GM19324 (cell line): ENCODE results near the gene TMEM273.

Experiments
- ATAC-seq: cut with Tn5 transposase; IDR thresholded peaks from one replicate; pipeline ENCODE4 v1.9.1; 2021; ENCODE audit warnings: mild to moderate bottlenecking, moderate library complexity; ENCODE audit not compliant: unreplicated experiment, low FRiP score

Gene TMEM273

DNA sequence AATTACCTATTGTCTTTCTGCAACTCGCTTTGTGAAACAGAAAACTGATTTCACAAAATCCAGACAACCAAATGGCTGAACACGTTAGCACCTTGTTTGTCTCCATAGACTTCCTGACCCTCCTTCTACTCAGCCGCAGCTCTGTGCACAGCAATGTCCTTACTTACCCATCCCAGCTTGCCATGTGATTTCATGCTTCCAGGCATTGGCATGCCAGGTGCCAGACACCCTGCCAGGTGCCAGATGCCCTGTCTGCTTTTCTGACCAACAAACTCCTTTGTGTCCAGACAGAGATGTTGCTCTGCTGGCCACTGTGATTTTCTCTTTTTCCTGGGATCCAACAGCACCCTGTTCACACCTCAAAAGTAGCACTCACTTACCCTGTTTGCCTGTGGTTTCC is 38.3 kb downstream of the TMEM273 start:
- no peak for ATAC-seq

- ATAC-seq: no peak
These were observed 44.0 kb downstream of the TMEM273 start for GRCh38 chr10:49144058-49144720.

DNA sequence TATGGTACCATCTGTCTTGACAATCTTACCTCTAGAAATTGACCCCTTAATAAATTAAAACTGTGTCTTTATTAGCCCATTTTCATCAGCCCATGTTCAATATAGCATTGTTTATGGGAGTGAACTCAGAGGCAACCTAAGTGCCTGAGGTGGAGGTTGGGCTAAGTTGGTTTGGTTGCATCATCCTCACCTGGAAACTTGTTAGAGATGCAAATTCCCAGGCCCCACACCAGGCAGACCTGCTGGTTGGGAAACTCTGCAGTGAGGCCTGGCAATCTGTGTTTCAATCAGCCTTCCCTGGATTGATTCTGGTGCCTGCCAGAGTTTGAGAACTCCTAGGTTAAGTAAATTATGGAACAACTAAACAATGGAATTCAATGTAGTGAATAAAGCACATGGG is 44.9 kb downstream of the TMEM273 start:
- ATAC-seq: no peak

GRCh38 chr10:49141541-49142332 is 46.5 kb downstream of the TMEM273 start:
- ATAC-seq: peak; percentile 43

DNA sequence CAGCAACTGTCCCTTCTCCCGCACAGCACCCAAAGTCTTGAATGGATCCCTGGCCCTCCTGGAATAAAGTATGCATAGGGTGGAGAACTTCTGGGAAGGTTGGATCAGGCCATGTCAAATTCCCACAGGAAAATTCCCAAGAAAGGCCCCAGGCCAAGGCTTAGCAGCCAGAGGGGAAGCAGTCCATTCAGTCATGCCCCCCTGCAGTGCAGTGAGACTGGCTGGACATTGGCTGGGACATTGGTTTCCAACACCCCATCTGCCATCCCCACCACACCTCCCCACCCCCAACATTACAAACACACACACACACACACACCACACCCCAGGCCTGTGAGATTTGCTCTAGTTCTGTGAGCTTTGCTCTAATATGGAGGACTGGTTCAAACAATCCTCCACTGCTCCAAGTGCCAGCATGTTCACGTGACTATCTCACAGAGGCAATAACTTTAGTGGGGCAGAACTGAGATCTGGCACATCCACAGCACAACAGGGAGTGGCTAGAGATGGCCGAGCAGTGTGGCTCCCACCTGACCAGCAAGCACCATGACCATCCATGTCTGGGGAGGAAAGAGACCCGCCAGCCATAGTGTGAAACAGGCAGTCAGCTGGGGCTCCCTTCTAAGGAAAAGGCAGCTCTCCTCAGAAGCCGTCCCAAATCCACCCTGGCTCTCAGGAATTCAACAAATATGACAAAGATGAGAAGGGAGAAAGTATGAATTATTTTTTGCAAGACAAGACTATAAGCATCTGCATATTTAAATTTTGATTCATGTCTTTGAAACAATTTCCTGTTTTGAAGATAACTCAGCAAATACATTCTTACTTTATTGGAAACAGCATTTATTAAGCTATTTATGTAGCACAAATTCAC is 47.6 kb downstream of the TMEM273 start:
- ATAC-seq: no peak

GRCh38 chr10:49139846-49140195 is 48.4 kb downstream of the TMEM273 start:
- ATAC-seq: no peak

- ATAC-seq: no peak
These were observed 49.0 kb downstream of the TMEM273 start for GRCh38 chr10:49139028-49139845.

- ATAC-seq: no peak
These were observed 49.8 kb downstream of the TMEM273 start for GRCh38 chr10:49138361-49138891.

DNA sequence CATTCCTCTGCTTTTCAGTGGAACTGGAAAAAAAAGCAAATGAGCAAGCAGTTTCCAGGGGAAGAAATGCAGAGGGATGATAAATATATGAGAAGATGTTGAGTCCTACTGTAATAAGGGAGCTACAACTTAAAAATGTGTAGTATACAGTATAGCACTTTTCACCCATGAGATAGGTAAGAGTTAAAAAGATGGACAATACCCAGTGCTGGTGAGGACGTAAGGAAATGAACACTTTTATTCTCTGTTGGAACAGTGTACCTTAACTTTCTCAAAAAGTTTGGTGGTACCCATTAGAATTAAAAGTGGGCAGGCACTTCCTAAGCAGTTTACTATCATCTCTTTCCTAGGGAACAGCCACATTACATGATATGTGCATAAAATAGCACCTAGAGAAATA is 51.7 kb downstream of the TMEM273 start:
- ATAC-seq: no peak

DNA sequence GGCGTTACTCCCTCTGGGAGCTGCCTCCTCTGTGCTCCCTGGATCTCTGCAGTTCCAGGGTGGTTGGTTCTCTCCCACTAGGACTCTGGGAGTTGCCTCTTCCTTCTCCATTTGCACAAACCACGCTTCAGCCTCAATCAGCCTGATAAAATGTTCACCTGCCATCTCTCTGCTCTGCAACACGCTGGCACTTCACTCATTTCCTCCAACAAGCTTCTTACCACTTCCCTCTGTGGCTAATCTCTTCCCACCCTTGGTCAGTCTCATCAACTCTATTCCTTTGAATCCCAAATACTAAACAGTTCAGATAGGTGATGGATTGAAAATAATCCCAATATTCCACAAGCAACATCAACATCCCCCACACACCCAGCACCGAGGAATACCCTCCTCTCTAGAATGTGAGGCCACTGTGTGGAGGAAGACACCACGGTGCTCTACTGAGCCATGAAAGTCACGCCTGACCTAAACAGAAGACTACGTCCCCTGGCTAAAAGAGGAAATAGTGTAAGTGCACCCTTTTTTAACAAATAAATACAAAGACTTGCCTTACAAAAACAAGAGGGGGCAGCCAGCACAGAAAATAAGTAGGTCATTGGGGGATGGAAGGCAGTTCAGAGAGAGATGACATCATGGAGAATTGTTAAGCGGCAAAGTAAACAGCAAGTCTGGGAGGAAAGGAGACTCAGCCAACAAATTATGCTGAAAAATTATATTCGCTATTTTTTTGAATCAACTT is 52.4 kb downstream of the TMEM273 start:
- no peak for ATAC-seq

- ATAC-seq: no peak
These were observed 53.9 kb downstream of the TMEM273 start for GRCh38 chr10:49134327-49134726.

GRCh38 chr10:49133706-49134248 is 54.4 kb downstream of the TMEM273 start, which contains the start of gene FAM170B:
Gene FAM170B (minus strand): TSS chr10:49134021. CDS start chr10:49133918, 103 bp downstream.
- ATAC-seq: no peak

GRCh38 chr10:49132362-49132737 is 55.8 kb downstream of the TMEM273 start:
- no peak for ATAC-seq

GRCh38 chr10:49131507-49132361 is 56.5 kb downstream of the TMEM273 start:
- ATAC-seq: no peak

- no peak for ATAC-seq
These were observed 58.8 kb downstream of the TMEM273 start for GRCh38 chr10:49129376-49129775.

DNA sequence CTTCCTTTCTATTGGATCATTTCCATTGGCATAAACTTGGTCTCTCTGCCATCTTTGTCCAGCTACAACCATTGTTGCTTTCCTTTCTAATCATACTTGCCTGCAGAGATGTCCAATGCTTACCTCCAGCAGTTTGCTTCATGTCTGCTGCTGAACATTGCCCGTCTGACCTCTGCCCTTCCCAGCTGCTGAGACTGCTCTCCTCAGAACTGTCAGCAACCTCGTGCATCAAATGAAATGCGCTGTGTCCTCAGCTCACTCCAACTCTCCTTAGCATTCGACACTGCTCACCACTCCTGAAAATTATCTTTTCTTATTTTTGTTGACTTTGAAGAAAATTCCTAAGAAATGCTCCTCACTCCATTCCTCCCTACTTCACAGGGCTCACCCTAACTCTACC is 59.3 kb downstream of the TMEM273 start:
- ATAC-seq: no peak

- no peak for ATAC-seq
These were observed 63.9 kb downstream of the TMEM273 start for GRCh38 chr10:49123981-49124950.
